Measurements from ENCODE around the gene HSPG2.
"Not testable (repeated sequence)": the region's sequence is repeated elsewhere in the genome, so short reads cannot be mapped to it uniquely, and the experiment has no call there.

The HSPG2 gene

DNA sequence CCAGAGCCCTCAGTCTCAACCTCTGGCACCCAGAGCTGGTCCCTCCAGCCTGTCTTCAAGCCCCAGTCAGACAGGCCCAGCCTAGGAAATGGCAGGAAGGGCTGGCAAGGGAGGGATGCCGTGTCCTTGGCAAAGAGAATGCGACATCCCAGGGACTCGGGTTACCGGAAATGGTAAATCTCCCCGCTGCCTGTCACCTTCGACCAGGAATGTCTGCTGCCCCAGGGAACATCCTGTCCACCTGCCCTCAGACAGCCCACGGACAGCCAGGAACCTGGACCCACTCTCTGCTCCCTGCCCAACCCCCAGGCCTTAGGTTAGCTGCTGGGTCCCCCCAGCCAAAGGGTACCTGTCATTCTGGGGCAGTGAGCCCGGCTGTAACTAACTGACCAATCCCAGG is 23.9 kb downstream of the HSPG2 start:
- no peak for FAIRE-seq
- TF ChIP-seq POLR2A (IDR thresholded peaks at IDR 0.05; ENCODE audit: low read depth, low read length) (no peak), TAF1 (IDR thresholded peaks at IDR 0.05; ENCODE audit: borderline replicate concordance, low read depth, low read length) (no peak), POLR2AphosphoS5 (IDR thresholded peaks at IDR 0.05; ENCODE audit: low read depth, low read length) (no peak)

DNA sequence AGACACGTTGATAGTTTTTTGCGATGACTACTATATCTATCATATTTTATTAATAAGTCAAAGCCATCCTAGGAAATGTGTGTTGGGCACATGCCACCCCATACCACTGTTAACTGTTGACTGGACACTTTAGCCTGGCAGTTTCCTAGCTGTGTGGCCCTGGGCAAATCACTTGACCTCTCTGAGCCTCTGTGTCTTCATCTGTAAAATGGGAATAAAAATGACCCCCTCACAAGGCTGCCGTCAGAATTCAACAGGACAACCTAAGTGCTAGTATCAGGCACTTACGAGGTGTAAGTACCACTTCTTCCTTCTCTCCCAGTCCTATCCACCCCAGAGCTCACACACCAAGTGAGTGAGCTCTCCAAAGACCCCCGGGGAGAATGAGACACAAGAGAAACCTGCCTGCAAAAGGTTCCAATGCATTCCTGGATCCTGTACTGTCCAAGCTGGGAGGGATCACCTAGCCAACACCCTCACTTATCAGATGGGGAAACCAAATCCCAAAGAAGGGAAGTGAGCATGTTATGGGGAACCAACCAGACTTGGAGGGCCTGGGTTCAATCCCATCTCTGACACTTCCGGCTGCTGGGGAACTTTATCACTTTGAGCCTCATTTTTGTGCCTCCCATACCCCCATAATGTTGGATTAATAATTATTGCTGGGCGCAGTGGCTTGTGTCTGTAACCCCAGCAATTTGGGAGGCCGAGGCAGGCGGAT is 24.9 kb downstream of the HSPG2 start:
- no peak for TF ChIP-seq POLR2AphosphoS5 (IDR thresholded peaks at IDR 0.05; ENCODE audit: low read depth, low read length)
- no peak for TF ChIP-seq TAF1 (IDR thresholded peaks at IDR 0.05; ENCODE audit: borderline replicate concordance, low read depth, low read length)
- no peak for TF ChIP-seq POLR2A (IDR thresholded peaks at IDR 0.05; ENCODE audit: low read depth, low read length)
- no peak for DNase-seq (ENCODE audit: insufficient read length)
- no peak for FAIRE-seq

More for the DNA sequence above, 23.9 kb downstream of the HSPG2 start:
- DNase-seq (ENCODE audit: insufficient read length): no peak

DNA sequence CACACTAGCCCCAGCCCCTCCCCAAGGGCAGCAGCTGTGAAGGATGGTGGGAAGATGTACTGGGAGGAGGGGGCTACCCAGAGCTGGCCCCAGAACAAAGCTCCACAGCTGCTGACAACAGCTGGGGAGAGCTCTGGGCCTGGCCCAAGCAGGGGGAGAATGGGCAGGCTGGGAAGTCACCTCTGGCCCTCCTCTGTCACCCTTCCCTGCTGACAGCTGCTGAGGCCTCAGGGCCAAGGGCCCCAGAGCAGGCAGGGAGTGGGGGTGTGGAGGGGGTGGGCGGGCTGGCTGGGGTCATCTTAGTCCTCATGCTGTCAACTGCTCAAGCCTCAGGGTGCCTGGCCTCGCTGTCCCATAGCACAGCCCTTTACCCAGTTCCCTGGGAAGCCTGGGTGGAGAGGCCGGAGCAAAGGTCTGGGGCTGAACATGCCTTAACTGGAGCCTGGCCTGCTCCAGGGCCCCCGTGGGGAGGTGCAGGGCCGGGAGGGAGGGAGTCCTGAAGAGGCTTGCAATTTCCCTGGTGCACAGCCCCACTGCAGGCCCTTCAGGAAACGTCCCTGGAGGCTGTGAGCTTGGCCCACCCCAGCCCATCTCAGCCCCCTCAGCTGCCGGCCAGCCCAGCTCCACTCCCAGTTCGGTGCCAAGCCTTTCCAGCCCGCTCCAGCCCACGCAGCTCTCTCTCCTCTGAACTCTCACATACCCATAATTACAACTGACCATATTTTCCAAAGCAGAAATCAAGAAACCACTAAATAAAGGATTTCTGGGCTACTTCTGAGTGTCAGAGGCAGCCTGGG is 25.7 kb downstream of the HSPG2 start:
- DNase-seq (ENCODE audit: insufficient read length) (no peak), FAIRE-seq (no peak)
- TF ChIP-seq TAF1 (IDR thresholded peaks at IDR 0.05; ENCODE audit: borderline replicate concordance, low read depth, low read length) (no peak), POLR2A (IDR thresholded peaks at IDR 0.05; ENCODE audit: low read depth, low read length) (no peak), POLR2AphosphoS5 (IDR thresholded peaks at IDR 0.05; ENCODE audit: low read depth, low read length) (no peak)

DNA sequence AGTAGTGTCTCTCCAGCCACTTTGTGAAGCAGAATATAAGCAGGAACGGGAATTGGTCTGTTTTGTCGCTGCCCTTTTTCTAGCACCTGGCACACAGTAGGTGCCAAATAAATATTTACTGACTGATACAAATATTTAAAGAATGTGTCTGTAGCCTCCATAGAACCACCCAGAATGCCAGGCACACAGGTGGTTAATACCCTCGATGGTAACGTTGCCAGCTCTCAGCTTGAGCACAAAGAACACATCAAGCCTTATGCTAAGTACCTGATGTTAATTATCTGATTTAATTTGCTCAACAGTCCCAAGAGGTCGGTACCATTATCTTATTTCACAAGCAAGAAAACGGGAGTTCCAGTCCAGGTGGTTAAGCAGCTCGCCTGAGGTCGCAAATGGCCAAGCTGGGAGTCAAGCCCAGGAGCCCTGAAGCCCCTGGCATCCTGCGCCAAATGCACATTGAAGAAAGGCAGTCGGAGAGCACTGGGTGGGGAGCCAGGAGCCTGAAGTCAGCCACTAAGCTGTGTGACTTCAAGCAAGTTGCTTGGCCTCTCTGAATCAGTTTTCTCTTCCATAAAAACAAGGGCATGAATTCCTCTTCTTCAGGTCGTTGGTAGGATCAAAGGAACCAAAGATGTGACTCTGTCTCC is 26.4 kb downstream of the HSPG2 start:
- no peak for FAIRE-seq
- TF ChIP-seq POLR2AphosphoS5 (IDR thresholded peaks at IDR 0.05; ENCODE audit: low read depth, low read length) (no peak), TAF1 (IDR thresholded peaks at IDR 0.05; ENCODE audit: borderline replicate concordance, low read depth, low read length) (no peak), POLR2A (IDR thresholded peaks at IDR 0.05; ENCODE audit: low read depth, low read length) (no peak)
- DNase-seq (ENCODE audit: insufficient read length): no peak

DNA sequence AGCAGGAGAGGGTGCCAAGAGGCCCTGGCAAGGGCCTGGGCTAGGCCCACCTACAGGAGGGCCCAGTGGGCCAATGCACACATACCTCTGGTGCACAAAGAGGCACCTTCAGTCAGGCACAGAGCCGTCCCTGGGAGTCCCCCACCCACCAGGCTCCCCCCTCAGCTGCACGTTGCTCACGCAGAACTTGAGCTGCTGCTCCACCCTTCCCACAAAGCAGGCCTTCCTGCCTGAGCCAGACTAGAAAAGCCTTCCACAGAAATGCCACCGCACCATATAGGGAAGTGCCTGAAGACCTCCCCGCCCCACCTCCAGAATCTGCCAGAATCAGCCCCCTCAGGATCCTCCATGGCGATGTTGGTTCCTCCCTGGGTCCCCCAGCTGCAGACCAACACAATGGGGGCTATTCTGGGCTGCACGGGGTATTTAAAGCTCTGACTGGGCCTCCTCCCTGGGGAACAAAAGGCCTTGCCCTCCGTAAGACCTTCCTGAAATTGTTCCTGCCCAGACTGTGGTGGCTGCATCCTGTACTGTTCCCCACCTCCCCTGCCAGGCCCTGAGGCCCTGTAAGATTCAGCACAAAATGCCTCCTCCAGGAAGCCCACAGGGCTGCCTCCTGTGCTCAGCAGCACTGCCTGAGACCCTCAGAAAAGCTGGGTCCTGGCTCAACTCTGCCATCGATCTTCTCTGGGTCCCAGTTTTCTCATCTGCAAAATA is 27.2 kb downstream of the HSPG2 start:
- DNase-seq (ENCODE audit: insufficient read length) (peak; percentile 61), FAIRE-seq (peak; percentile 30)
- TF ChIP-seq POLR2AphosphoS5 (IDR thresholded peaks at IDR 0.05; ENCODE audit: low read depth, low read length) (peak; percentile 67; the same call in 1 of the 2 replicates), POLR2A (IDR thresholded peaks at IDR 0.05; ENCODE audit: low read depth, low read length) (peak; percentile 46; the same call in 1 of the 2 replicates), TAF1 (IDR thresholded peaks at IDR 0.05; ENCODE audit: borderline replicate concordance, low read depth, low read length) (no peak)

DNA sequence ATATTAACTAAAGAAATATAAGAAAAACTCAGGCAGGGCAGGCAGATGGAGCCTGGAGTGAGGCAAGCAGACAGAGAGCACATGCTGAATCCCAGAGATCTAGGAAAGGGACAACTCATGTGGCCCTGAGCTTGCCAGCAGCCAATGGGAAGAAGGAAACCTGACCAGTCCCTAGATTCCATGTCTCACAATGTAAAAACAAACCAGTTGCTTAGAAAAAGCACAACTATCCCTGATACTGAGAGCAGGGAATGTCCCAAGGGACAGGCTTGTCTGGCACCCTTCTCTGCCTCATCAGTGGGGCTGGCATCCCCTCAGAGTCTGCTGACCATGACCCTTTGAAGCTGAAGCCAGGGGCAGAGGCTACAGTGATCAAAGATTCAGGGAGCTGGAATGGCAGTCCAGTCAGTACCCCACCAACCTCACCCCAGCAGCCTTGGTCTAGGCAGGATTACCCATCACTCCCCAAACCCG is 27.8 kb downstream of the HSPG2 start:
- DNase-seq (ENCODE audit: insufficient read length) (no peak), FAIRE-seq (no peak)

DNA sequence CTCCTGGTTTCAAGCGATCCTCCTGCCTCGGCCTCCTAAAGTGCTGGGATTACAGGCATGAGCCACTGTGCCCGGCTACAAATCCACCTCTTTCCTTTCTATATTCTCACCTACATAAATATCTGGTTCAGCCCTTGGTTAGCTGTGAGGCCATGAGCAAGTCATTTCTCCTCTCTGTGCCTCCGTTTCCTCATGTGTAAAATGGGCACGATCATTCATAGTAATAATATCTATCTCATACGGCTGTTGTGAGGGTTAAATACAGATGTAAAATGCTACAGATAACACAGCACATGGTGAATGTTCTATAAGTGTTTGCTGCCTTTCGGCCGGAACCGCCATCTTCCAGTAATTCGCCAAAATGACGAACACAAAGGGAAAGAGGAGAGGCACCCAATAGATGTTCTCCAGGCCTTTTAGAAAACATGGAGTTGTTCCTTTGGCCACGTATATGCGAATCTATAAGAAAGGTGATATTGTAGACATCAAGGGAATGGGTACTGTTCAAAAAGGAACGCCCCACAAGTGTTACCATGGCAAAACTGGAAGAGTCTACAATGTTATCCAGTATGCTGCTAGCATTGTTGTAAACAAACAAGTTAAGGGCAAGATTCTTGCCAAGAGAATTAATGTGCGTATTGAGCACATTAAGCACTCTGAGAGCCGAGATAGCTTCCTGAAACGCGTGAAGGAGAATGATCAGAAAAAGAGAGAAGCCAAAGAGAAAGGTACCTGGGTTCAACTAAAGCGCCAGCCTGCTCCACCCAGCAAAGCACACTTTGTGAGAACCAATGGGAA is 29.2 kb downstream of the HSPG2 start:
- DNase-seq (ENCODE audit: insufficient read length); FAIRE-seq: not testable (repeated sequence)

More for the DNA sequence above, 27.8 kb downstream of the HSPG2 start:
- TF ChIP-seq POLR2AphosphoS5 (IDR thresholded peaks at IDR 0.05; ENCODE audit: low read depth, low read length) (no peak), POLR2A (IDR thresholded peaks at IDR 0.05; ENCODE audit: low read depth, low read length) (no peak), TAF1 (IDR thresholded peaks at IDR 0.05; ENCODE audit: borderline replicate concordance, low read depth, low read length) (no peak)

DNA sequence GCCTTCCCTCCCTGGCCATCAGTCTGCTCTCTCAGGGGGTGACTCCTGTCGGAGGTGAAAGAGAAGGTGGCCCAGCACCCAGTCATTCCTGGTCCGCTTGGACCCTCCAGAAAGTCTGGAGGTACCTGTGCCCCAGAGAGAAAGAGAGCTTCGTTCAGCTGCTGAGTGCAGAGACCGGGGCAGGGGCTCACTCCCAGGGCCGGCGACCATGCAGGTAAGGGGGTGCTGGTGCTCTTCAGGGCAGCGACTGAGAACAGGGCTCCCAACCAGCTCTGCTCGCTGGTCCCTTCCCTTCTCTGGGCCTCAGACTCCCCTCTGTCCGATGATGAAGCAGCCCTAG is 30.1 kb downstream of the HSPG2 start:
- DNase-seq (ENCODE audit: insufficient read length): no peak
- no peak for FAIRE-seq
- no peak for TF ChIP-seq POLR2A (IDR thresholded peaks at IDR 0.05; ENCODE audit: low read depth, low read length)
- TF ChIP-seq TAF1 (IDR thresholded peaks at IDR 0.05; ENCODE audit: borderline replicate concordance, low read depth, low read length): no peak
- no peak for TF ChIP-seq POLR2AphosphoS5 (IDR thresholded peaks at IDR 0.05; ENCODE audit: low read depth, low read length)

DNA sequence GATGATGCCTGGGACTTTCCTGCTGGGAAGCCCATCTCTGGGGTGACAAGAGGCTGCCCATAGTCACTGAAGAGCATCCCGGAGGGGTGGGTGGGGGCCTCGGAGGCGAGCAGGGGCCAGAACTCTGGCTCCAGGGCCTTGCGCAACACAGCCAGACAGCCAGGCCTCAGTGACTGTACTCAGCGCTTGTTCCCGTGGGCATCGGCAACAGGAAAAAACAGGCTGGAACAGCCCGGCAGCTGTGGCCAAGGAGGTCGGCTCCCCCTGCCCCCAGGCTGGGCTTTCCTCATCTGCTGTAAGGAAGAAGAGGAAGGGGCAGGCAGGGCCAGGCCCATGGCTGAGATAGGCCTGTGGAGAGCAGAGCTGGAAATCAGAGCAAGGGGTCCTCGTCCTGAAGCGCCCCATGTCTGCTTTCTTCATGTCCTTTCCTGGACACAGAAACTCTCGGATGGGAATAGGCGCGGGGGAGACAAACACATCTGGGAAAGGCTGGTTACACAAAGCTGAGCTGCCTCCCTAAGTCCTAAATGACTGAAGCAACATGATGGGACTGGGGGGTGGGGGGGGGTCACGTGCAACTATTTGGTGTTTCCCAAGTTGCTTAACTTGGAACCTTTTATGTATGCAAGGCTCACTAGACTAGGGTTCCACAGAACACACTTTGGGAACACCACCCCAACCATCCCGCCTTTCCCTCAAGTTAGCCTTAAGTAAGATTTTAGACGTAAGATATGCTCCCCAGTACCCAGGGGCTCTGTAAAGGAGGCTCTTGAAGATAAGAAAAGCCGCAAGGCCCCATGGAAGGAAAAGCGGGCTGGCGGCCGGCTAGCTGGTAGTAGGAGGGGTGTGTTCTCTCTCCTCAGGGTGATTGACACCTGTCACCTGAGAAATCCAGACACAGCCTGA is 30.7 kb downstream of the HSPG2 start:
- TF ChIP-seq POLR2A (IDR thresholded peaks at IDR 0.05; ENCODE audit: low read depth, low read length): no peak
- no peak for TF ChIP-seq POLR2AphosphoS5 (IDR thresholded peaks at IDR 0.05; ENCODE audit: low read depth, low read length)
- TF ChIP-seq TAF1 (IDR thresholded peaks at IDR 0.05; ENCODE audit: borderline replicate concordance, low read depth, low read length): no peak
- DNase-seq (ENCODE audit: insufficient read length) (no peak), FAIRE-seq (no peak)
